Activated naive CD4-positive, alpha-beta T cell treated with anti-CD3 and anti-CD28 coated beads, Interleukin-2, amount 50 U/mL, for 24 hours (primary cell): ENCODE results near the gene PCDHGA1.
"Not testable (repeated sequence)": the region's sequence is repeated elsewhere in the genome, so short reads cannot be mapped to it uniquely, and the experiment has no call there.

ENCODE experiments used
- H3K27ac Mint-ChIP-seq: one replicate; pipeline ENCODE4 v1.8.0; 2021; ENCODE audit warnings: mild to moderate bottlenecking, mixed read lengths
- H3K27me3 Mint-ChIP-seq: one replicate; pipeline ENCODE4 v1.8.0; 2021; ENCODE audit warnings: mixed read lengths
- H3K36me3 Mint-ChIP-seq: one replicate; pipeline ENCODE4 v1.8.0; 2021; ENCODE audit warnings: mixed read lengths
- H3K4me1 Mint-ChIP-seq: one replicate; pipeline ENCODE4 v1.8.0; 2021; ENCODE audit warnings: mixed read lengths
- H3K4me3 Mint-ChIP-seq: one replicate; pipeline ENCODE4 v1.8.0; 2021; ENCODE audit warnings: mild to moderate bottlenecking, mixed read lengths
- H3K9me3 Mint-ChIP-seq: one replicate; pipeline ENCODE4 v1.8.0; 2021; ENCODE audit warnings: mixed read lengths

Gene PCDHGA1

DNA sequence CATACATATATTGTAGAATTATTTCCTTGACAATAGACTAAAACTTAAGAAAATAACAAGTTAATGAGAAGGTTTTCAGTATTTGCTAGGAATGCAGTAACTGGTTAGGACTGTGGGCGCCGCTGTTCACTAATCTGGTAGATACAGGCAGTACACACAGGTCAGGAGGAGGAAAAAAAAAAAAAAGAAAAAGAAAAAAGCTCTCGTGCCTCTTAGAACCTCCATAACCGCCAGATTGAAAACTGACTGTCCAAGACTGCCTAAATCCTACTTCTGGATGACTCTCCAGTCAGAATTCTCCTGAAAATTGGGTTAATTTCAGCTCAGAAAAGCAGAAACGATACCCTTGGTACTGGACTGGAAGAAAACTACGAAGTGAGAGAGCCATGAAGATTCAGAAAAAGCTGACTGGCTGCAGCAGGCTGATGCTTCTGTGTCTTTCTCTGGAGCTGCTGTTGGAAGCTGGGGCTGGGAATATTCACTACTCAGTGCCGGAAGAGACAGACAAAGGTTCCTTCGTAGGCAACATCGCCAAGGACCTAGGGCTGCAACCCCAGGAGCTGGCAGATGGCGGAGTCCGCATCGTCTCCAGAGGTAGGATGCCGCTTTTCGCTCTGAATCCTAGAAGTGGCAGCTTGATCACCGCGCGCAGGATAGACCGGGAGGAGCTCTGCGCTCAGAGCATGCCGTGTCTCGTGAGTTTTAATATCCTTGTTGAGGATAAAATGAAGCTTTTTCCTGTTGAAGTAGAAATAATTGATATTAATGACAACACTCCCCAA is at the start of gene PCDHGA1:
Gene PCDHGA1, plus strand, starts transcription at position 216 of the 782 bp plus-strand sequence.
- Mint-ChIP-seq H3K27ac (no peak within 1 kb of the TSS), H3K36me3 (peaks cover 37% of the 10 kb centered on the region), H3K27me3 (peaks cover 59% of the 10 kb centered on the region), H3K4me1 (peaks cover 5% of the 10 kb centered on the region), H3K4me3 (no peak within 1 kb of the TSS), H3K9me3 (peaks cover 20% of the 10 kb centered on the region)

GRCh38 chr5:141298376-141298775 is 31.9 kb upstream of the PCDHGA1 start:
- H3K36me3 Mint-ChIP-seq: peaks cover 46% of the 10 kb centered on the region
- no peak overlapping the region for H3K4me3 Mint-ChIP-seq
- H3K9me3 Mint-ChIP-seq: peaks cover 29% of the 10 kb centered on the region
- H3K27ac Mint-ChIP-seq: no peak overlapping the region
- H3K27me3 Mint-ChIP-seq: no peaks in the 10 kb centered on the region
- no peaks in the 10 kb centered on the region for H3K4me1 Mint-ChIP-seq

DNA sequence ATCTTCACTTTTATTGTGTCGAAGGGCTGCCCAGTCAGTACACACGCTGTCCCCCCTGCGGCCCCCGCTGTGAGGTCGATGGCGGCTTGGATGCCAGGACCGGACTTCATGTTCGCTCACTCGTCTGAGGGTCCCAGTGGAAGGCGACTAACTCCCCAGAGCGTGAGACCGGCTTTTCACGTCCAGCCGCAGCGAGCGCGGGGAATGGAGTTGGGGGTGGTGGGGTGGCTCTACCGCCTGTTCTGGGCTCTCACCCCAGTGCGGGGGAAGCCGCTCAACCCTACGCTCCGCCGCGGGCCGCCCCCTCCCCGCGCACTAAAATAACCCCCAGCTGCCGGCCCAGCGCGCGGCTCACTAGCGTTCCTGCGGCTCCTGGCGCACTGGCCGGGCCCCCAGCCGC is 26.6 kb upstream of the PCDHGA1 start, which contains the start of gene SLC25A2:
Gene SLC25A2, minus strand, starts transcription at position 294 of the 400 bp plus-strand sequence. Its CDS starts 184 bp downstream, at position 110.
- H3K4me3 Mint-ChIP-seq: no peak within 1 kb of the TSS
- no peak within 1 kb of the TSS for H3K27ac Mint-ChIP-seq
- H3K36me3 Mint-ChIP-seq: peaks cover 33% of the 10 kb centered on the region
- H3K27me3 Mint-ChIP-seq: no peaks in the 10 kb centered on the region
- peaks cover 24% of the 10 kb centered on the region for H3K9me3 Mint-ChIP-seq
- H3K4me1 Mint-ChIP-seq: no peaks in the 10 kb centered on the region

GRCh38 chr5:141306630-141307029 is 23.7 kb upstream of the PCDHGA1 start:
- Mint-ChIP-seq H3K4me3 (no peak overlapping the region), H3K27ac (no peak overlapping the region), H3K9me3 (peaks cover 22% of the 10 kb centered on the region), H3K36me3 (peaks cover 34% of the 10 kb centered on the region), H3K4me1 (no peaks in the 10 kb centered on the region), H3K27me3 (no peaks in the 10 kb centered on the region)

GRCh38 chr5:141313711-141314110 is 16.6 kb upstream of the PCDHGA1 start:
- Mint-ChIP-seq H3K27me3 (no peaks in the 10 kb centered on the region), H3K27ac (no peak overlapping the region), H3K36me3 (peaks cover 51% of the 10 kb centered on the region), H3K9me3 (peaks cover 33% of the 10 kb centered on the region), H3K4me3 (no peak overlapping the region), H3K4me1 (peaks cover 12% of the 10 kb centered on the region)

GRCh38 chr5:141316963-141317362 is 13.4 kb upstream of the PCDHGA1 start:
- not testable (repeated sequence) for H3K4me3 Mint-ChIP-seq, H3K27me3 Mint-ChIP-seq, H3K27ac Mint-ChIP-seq
- Mint-ChIP-seq H3K4me1 (peaks cover 32% of the 10 kb centered on the region), H3K36me3 (peaks cover 65% of the 10 kb centered on the region), H3K9me3 (peaks cover 50% of the 10 kb centered on the region)

DNA sequence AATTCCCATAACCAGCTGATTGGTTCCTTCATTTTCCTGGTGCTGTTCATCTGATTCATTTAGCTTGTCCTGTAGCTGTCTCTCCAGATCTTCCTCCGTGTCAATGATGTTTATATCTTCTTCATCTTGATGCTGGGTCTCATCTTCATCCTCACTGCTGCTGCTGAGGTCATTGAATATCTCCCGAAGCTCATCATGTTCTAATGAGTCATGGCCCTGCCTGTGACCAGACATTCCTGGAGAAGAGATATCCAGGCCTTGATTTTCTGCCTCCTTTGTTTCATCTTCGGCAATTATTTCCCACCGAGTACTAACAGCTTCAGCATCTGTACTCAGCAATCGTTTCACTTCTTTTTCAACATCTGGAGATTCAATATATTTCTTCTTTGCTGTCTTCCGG is 11.1 kb upstream of the PCDHGA1 start:
- H3K27ac Mint-ChIP-seq: peak overlapping the region; percentile 59
- H3K9me3 Mint-ChIP-seq: peaks cover 47% of the 10 kb centered on the region
- peaks cover 56% of the 10 kb centered on the region for H3K36me3 Mint-ChIP-seq
- H3K4me1 Mint-ChIP-seq: peaks cover 32% of the 10 kb centered on the region
- peak overlapping the region; percentile 96 for H3K4me3 Mint-ChIP-seq
- no peaks in the 10 kb centered on the region for H3K27me3 Mint-ChIP-seq

DNA sequence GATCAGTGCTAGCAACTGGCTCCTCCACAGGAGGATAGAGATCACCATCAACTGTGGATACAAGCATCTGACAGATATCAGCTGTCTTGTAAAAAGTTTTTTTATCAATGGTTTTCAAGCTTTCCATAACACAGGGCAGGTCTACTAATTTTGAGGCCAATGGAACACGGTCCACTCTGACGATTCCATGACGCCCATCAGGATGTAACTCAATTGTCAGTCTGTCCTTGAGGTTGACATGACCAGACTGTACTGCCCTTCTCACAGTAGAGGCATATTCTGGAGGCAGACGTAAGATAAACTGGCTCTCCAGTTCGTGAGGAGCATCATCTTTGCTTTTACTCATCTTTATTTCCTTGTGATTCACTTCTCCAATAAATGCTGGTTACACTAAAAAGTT is 10.6 kb upstream of the PCDHGA1 start:
- H3K27me3 Mint-ChIP-seq: peaks cover 1% of the 10 kb centered on the region
- H3K36me3 Mint-ChIP-seq: peaks cover 55% of the 10 kb centered on the region
- H3K4me1 Mint-ChIP-seq: peaks cover 32% of the 10 kb centered on the region
- peaks cover 44% of the 10 kb centered on the region for H3K9me3 Mint-ChIP-seq
- H3K27ac Mint-ChIP-seq: peak overlapping the region; percentile 59
- peak overlapping the region; percentile 96 for H3K4me3 Mint-ChIP-seq

- Mint-ChIP-seq H3K9me3 (peaks cover 36% of the 10 kb centered on the region), H3K27me3 (peaks cover 2% of the 10 kb centered on the region), H3K4me3 (peak within 1 kb of the TSS; percentile 96), H3K4me1 (peaks cover 30% of the 10 kb centered on the region), H3K27ac (peak within 1 kb of the TSS; percentile 99), H3K36me3 (peaks cover 48% of the 10 kb centered on the region)
Measured at GRCh38 chr5:141320225-141321169, 9.8 kb upstream of the PCDHGA1 start, which contains the start of gene TAF7. Gene TAF7 (minus strand): TSS chr5:141320784. CDS start chr5:141320044, 740 bp downstream.

- Mint-ChIP-seq H3K36me3 (peaks cover 49% of the 10 kb centered on the region), H3K27ac (no peak overlapping the region), H3K4me1 (peaks cover 33% of the 10 kb centered on the region), H3K9me3 (peaks cover 33% of the 10 kb centered on the region), H3K4me3 (peak overlapping the region; percentile 30), H3K27me3 (peaks cover 12% of the 10 kb centered on the region)
Measured at GRCh38 chr5:141322261-141322660, 8.1 kb upstream of the PCDHGA1 start.

DNA sequence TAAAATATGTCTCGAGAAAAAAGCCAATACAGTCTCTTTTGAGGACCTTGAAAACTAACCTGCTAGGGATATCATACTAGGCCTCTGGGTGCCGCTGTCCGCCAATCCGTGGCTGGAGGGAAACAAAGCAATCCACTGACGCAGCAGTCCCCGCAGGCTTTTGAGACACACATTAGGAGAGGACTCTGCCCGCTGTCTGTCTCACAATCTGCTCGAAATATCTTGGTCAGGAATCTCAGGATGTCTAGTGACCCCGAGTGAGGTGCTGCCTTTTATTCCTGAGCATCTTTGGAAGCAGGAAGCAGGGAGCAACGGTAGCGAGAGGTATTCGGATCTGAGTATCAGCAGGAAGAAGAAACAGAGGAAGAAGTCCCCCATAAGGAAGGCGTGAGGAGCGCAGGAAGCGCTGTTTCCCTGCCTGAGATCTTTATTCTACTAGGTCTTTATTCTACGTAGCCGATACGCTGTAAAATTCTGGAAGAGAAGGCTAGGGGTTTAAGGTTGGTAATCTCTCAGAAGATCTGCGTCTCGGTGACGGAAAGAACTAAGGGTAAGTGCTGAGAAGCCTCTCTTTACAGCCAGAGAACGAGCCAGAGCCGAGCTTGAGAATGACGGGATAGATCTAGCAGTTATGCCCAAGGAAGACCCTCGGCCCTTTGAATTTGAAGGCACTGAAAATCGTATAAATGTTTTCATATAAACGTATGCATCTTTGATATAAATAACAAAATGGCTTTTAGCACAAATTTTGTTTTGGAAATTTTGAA is 4.0 kb upstream of the PCDHGA1 start:
- Mint-ChIP-seq H3K9me3 (peaks cover 16% of the 10 kb centered on the region), H3K4me1 (peaks cover 5% of the 10 kb centered on the region), H3K4me3 (peak overlapping the region; percentile 96), H3K27me3 (peaks cover 35% of the 10 kb centered on the region), H3K36me3 (peaks cover 29% of the 10 kb centered on the region), H3K27ac (peak overlapping the region; percentile 92)

DNA sequence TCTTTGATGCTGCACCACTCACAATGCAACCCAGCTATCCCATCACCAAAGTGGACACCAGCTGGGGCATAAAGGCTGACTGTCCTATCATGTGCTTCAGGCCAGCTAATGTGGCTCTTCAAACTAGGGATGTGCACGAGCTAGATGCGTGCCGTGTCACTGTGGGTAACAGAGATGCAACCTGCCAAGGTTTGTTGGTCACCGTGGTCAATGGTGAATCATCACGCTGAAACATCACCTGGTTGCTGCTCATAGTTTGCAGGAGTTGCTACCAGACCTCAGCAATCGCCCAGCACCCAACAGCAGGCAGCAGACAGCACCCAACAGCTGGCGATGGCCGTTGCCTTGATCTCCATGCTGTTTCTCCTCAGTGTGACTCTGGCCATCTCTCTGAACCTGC is 2.1 kb upstream of the PCDHGA1 start:
- H3K9me3 Mint-ChIP-seq: peaks cover 9% of the 10 kb centered on the region
- no peak overlapping the region for H3K4me3 Mint-ChIP-seq
- no peak overlapping the region for H3K27ac Mint-ChIP-seq
- peaks cover 5% of the 10 kb centered on the region for H3K4me1 Mint-ChIP-seq
- peaks cover 26% of the 10 kb centered on the region for H3K36me3 Mint-ChIP-seq
- peaks cover 46% of the 10 kb centered on the region for H3K27me3 Mint-ChIP-seq

- H3K4me1 Mint-ChIP-seq, H3K4me3 Mint-ChIP-seq, H3K27ac Mint-ChIP-seq: not testable (repeated sequence)
- Mint-ChIP-seq H3K9me3 (peaks cover 38% of the 10 kb centered on the region), H3K36me3 (peaks cover 39% of the 10 kb centered on the region), H3K27me3 (peaks cover 63% of the 10 kb centered on the region)
Measured at GRCh38 chr5:141332571-141332970, 2.3 kb downstream of the PCDHGA1 start.

DNA sequence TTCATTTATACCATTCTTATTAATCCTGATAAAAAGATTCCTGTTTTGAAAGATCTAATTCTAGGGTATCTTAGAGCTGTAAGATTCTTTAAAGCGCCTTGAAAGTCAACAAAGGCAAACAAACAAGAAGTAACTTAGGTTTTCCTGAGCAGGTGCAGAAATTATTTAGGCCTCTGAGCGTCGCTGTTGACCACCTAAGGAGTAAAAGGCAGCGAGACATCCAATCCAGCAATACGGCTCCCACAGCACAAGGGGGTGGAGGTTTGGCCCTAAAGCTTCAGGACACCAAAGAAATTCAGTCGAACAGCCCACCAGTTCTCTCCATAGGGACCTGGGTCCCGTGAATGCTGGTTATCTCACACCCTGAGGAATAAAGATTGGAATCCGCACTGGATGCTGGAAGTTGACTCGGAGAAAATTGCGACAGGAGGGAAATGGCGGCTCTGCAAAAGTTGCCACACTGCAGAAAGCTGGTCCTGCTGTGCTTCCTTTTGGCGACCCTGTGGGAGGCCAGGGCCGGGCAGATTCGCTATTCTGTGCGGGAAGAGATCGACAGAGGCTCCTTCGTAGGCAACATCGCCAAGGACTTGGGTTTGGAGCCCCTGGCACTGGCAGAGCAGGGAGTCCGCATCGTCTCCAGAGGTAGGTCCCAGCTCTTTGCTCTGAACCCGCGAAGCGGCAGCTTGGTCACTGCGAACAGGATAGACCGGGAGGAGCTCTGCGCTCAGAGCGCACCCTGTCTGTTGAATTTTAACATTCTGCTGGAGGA is 8.4 kb downstream of the PCDHGA1 start, which contains the start of gene PCDHGA2:
Gene PCDHGA2, plus strand, starts transcription at position 223 of the 769 bp plus-strand sequence.
- Mint-ChIP-seq H3K36me3 (peaks cover 33% of the 10 kb centered on the region), H3K27me3 (peaks cover 69% of the 10 kb centered on the region), H3K9me3 (peaks cover 52% of the 10 kb centered on the region), H3K27ac (no peak within 1 kb of the TSS), H3K4me3 (no peak within 1 kb of the TSS), H3K4me1 (no peaks in the 10 kb centered on the region)
